ENCODE data around the gene ZNF626.
"Not testable (repeated sequence)": the region's sequence is repeated elsewhere in the genome, so short reads cannot be mapped to it uniquely, and the experiment has no call there.

GRCh38 chr19:20664475-20664874 lies 3.1 kb upstream of the ZNF626 start:
- not testable (repeated sequence) for TF ChIP-seq CTCF (IDR thresholded peaks at IDR 0.05; ENCODE audit: low read depth, low read length, poor library complexity, severe bottlenecking); EZH2phosphoT487 (IDR thresholded peaks at IDR 0.05; ENCODE audit: borderline replicate concordance, low read length)
